NCI-H2196 (cell line): Measurements from ENCODE around the gene LMX1A.
A peak's percentile ranks its signal among the peaks of the same experiment; 100 is the strongest.

ENCODE experiments used
- DNase-seq: peaks from one replicate; lab custom pipeline; 2025; ENCODE audit not compliant: unreplicated experiment; lab: John Stamatoyannopoulos, UW

LMX1A gene

GRCh38 chr1:165367375-165367993 lies 11.0 kb upstream of the LMX1A start:
- DNase-seq: peak; percentile 77

GRCh38 chr1:165365341-165365740 lies 8.8 kb upstream of the LMX1A start:
- peak; percentile 36 for DNase-seq

- DNase-seq: peak; percentile 69
Observed at GRCh38 chr1:165364568-165365133, 8.1 kb upstream of the LMX1A start.

- DNase-seq: no peak
Observed at GRCh38 chr1:165356876-165357275, 361 bp upstream of the LMX1A start.

- DNase-seq: no peak
Observed at GRCh38 chr1:165355139-165355976, 1.2 kb downstream of the LMX1A start.

- DNase-seq: no peak
Observed at GRCh38 chr1:165354739-165355138, 1.8 kb downstream of the LMX1A start.

GRCh38 chr1:165353731-165354671 lies 2.5 kb downstream of the LMX1A start:
- no peak for DNase-seq

GRCh38 chr1:165352442-165353293 lies 3.8 kb downstream of the LMX1A start:
- DNase-seq: no peak

- DNase-seq: no peak
Observed at GRCh38 chr1:165351863-165352441, 4.6 kb downstream of the LMX1A start.

- DNase-seq: no peak
Observed at GRCh38 chr1:165350840-165351239, 5.7 kb downstream of the LMX1A start.

GRCh38 chr1:165345502-165345901 lies 11.0 kb downstream of the LMX1A start:
- DNase-seq: no peak

GRCh38 chr1:165344736-165345135 lies 11.8 kb downstream of the LMX1A start:
- DNase-seq: no peak

GRCh38 chr1:165344198-165344597 lies 12.3 kb downstream of the LMX1A start:
- DNase-seq: no peak

- DNase-seq: no peak
Observed at GRCh38 chr1:165342587-165342986, 13.9 kb downstream of the LMX1A start.

- no peak for DNase-seq
Observed at GRCh38 chr1:165342168-165342567, 14.3 kb downstream of the LMX1A start.

GRCh38 chr1:165339164-165339563 lies 17.4 kb downstream of the LMX1A start:
- DNase-seq: no peak

- no peak for DNase-seq
Observed at GRCh38 chr1:165330483-165330882, 26.0 kb downstream of the LMX1A start.

- DNase-seq: no peak
Observed at GRCh38 chr1:165329104-165329503, 27.4 kb downstream of the LMX1A start.

- no peak for DNase-seq
Observed at GRCh38 chr1:165328136-165328535, 28.4 kb downstream of the LMX1A start.

- no peak for DNase-seq
Observed at GRCh38 chr1:165327538-165327937, 29.0 kb downstream of the LMX1A start.
